ENCODE measurements around the gene MALAT1.
"Not testable (repeated sequence)": the region's sequence is repeated elsewhere in the genome, so short reads cannot be mapped to it uniquely, and the experiment has no call there.

MALAT1 gene

GRCh38 chr11:65505466-65506289 lies 6.8 kb downstream of the MALAT1 start:
- H3K36me3 ChIP-seq (ENCODE audit: control insufficient read depth, insufficient read depth, low read length): peaks cover 59% of the 10 kb centered on the region
- H3K4me3 ChIP-seq (ENCODE audit: insufficient read depth, low read depth, low read length): peak overlapping the region; percentile 88
- WGBS, 2 experiments: 84 to 91% methylated on average over 12 of the region's 12 CpGs
- peak overlapping the region; percentile 56 for H3K27ac ChIP-seq (ENCODE audit: insufficient read depth, low read depth, low read length, poor library complexity, severe bottlenecking)
- no peaks in the 10 kb centered on the region for H3K27me3 ChIP-seq (ENCODE audit: control insufficient read depth, insufficient read depth, low read length, poor library complexity, severe bottlenecking)
- no peaks in the 10 kb centered on the region for H3K9me3 ChIP-seq (ENCODE audit: control insufficient read depth, low read length)
- H3K4me1 ChIP-seq (ENCODE audit: control insufficient read depth, insufficient read depth, low read length): peaks cover 8% of the 10 kb centered on the region

DNA sequence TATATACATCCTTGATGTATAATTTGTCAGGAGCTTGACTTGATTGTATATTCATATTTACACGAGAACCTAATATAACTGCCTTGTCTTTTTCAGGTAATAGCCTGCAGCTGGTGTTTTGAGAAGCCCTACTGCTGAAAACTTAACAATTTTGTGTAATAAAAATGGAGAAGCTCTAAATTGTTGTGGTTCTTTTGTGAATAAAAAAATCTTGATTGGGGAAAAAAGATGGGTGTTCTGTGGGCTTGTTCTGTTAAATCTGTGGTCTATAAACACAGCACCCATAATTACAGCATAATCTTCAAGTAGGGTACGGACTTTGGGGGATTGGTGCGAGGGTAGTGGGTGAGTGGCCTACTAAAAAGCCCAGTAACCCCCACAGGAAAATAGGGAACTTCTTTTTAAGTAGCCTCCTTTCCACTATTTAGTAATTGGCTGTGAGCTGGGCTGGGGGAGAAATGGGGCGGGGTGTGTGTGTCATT lies 7.5 kb downstream of the MALAT1 start:
- 94 to 100% methylated on average over 2 to 4 of the region's 4 CpGs for WGBS, 2 experiments
- no peaks in the 10 kb centered on the region for H3K27me3 ChIP-seq (ENCODE audit: control insufficient read depth, insufficient read depth, low read length, poor library complexity, severe bottlenecking)
- peak overlapping the region; percentile 56 for H3K27ac ChIP-seq (ENCODE audit: insufficient read depth, low read depth, low read length, poor library complexity, severe bottlenecking)
- peak overlapping the region; percentile 88 for H3K4me3 ChIP-seq (ENCODE audit: insufficient read depth, low read depth, low read length)
- H3K9me3 ChIP-seq (ENCODE audit: control insufficient read depth, low read length): no peaks in the 10 kb centered on the region
- peaks cover 8% of the 10 kb centered on the region for H3K4me1 ChIP-seq (ENCODE audit: control insufficient read depth, insufficient read depth, low read length)
- H3K36me3 ChIP-seq (ENCODE audit: control insufficient read depth, insufficient read depth, low read length): peaks cover 54% of the 10 kb centered on the region

DNA sequence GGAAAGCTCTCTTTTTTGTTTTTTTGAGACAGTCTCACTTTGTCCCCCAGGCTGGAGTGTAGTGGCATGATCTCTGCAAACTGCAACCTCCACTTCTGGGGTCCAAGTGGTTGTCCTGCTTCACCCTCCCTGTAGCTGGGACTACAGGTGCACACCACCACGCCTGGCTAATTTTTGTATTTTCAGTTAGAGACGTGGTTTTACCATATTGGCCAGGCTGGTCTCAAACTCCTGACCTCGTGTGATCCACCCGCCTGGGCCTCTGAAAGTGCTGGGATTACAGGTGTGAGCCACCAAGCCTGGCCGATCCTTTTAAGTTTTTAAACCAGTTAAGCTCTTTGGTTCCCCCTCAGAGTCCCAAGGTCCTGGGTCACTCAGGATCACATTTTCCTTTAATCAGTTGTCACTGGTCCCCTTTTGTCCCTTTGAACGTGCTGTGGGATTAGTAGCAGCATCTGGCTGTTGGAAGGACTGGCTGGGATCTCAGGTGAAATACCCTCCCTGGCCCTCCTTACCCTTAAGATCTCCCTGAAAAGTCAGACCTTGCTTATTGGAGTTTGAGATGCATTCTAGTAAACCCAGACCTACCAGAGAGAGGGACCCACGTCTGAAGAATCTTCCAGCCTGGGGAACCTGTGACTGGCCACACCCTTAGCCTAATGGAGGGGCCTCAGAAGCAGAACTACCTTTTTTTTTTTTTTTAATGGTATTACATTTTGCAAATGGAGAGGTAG lies 8.1 kb downstream of the MALAT1 start:
- H3K27ac ChIP-seq (ENCODE audit: insufficient read depth, low read depth, low read length, poor library complexity, severe bottlenecking): peak overlapping the region; percentile 75
- peak overlapping the region; percentile 88 for H3K4me3 ChIP-seq (ENCODE audit: insufficient read depth, low read depth, low read length)
- H3K4me1 ChIP-seq (ENCODE audit: control insufficient read depth, insufficient read depth, low read length): peaks cover 8% of the 10 kb centered on the region
- H3K27me3 ChIP-seq (ENCODE audit: control insufficient read depth, insufficient read depth, low read length, poor library complexity, severe bottlenecking): no peaks in the 10 kb centered on the region
- no peaks in the 10 kb centered on the region for H3K9me3 ChIP-seq (ENCODE audit: control insufficient read depth, low read length)
- H3K36me3 ChIP-seq (ENCODE audit: control insufficient read depth, insufficient read depth, low read length): peaks cover 48% of the 10 kb centered on the region
- 51 to 52% methylated on average over 7 of the region's 7 CpGs for WGBS, 2 experiments

GRCh38 chr11:65512311-65512710 lies 13.5 kb downstream of the MALAT1 start:
- not testable (repeated sequence) for H3K4me1 ChIP-seq (ENCODE audit: control insufficient read depth, insufficient read depth, low read length); H3K27me3 ChIP-seq (ENCODE audit: control insufficient read depth, insufficient read depth, low read length, poor library complexity, severe bottlenecking); H3K27ac ChIP-seq (ENCODE audit: insufficient read depth, low read depth, low read length, poor library complexity, severe bottlenecking); H3K9me3 ChIP-seq (ENCODE audit: control insufficient read depth, low read length); H3K4me3 ChIP-seq (ENCODE audit: insufficient read depth, low read depth, low read length); H3K36me3 ChIP-seq (ENCODE audit: control insufficient read depth, insufficient read depth, low read length)
- WGBS, 2 experiments: 93 to 94% methylated on average over 3 of the region's 3 CpGs

DNA sequence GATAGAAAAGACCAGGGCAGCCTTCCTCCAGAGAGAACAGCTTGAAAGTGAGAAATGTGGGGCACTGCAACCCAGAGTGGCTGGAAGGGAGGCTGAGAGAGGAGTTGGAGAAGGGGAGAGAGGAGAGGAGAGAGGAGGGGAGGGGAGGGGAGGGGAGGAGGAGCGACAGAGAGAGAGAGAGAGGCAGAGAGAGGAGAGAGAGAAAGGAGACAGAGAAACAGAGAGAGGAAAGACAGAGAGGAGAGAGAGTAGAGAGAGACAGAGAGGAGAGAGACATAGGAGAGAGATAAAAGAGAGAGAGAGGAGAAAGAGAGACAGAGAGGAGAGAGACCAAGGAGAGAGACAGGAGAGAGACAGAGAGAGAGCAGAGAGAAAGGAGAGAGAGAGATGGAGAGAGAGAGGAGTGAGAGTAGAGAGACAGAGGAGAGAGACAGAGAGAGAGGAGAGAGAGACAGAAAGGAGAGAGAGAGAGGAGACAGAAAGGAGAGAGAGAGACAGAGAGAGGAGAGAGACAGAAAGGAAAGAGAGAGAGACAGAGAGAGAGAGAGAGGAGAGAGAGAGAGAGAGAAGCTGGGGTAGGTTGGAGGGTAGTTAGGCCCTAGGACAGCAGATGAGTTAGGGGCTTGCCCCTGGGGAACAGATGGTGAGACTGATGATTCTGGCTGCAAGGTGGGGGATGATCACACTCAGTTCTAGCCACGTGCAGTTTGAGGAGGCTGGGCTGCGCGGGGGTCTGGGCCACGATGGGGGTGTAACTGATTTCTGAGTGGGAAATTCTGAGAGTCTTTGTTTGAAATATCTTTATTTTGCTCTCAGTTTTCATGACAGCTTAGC lies 17.5 kb downstream of the MALAT1 start:
- H3K36me3 ChIP-seq (ENCODE audit: control insufficient read depth, insufficient read depth, low read length): no peaks in the 10 kb centered on the region
- no peaks in the 10 kb centered on the region for H3K27me3 ChIP-seq (ENCODE audit: control insufficient read depth, insufficient read depth, low read length, poor library complexity, severe bottlenecking)
- H3K4me1 ChIP-seq (ENCODE audit: control insufficient read depth, insufficient read depth, low read length): no peaks in the 10 kb centered on the region
- 73 to 78% methylated on average over 5 of the region's 5 CpGs for WGBS, 2 experiments
- no peak overlapping the region for H3K27ac ChIP-seq (ENCODE audit: insufficient read depth, low read depth, low read length, poor library complexity, severe bottlenecking)
- H3K9me3 ChIP-seq (ENCODE audit: control insufficient read depth, low read length): no peaks in the 10 kb centered on the region
- no peak overlapping the region for H3K4me3 ChIP-seq (ENCODE audit: insufficient read depth, low read depth, low read length)

GRCh38 chr11:65518941-65519549 lies 20.2 kb downstream of the MALAT1 start:
- H3K4me1 ChIP-seq (ENCODE audit: control insufficient read depth, insufficient read depth, low read length); H3K36me3 ChIP-seq (ENCODE audit: control insufficient read depth, insufficient read depth, low read length); H3K4me3 ChIP-seq (ENCODE audit: insufficient read depth, low read depth, low read length); H3K27ac ChIP-seq (ENCODE audit: insufficient read depth, low read depth, low read length, poor library complexity, severe bottlenecking); H3K9me3 ChIP-seq (ENCODE audit: control insufficient read depth, low read length); H3K27me3 ChIP-seq (ENCODE audit: control insufficient read depth, insufficient read depth, low read length, poor library complexity, severe bottlenecking): not testable (repeated sequence)
- WGBS, 2 experiments: 94% methylated on average over 8 of the region's 8 CpGs

DNA sequence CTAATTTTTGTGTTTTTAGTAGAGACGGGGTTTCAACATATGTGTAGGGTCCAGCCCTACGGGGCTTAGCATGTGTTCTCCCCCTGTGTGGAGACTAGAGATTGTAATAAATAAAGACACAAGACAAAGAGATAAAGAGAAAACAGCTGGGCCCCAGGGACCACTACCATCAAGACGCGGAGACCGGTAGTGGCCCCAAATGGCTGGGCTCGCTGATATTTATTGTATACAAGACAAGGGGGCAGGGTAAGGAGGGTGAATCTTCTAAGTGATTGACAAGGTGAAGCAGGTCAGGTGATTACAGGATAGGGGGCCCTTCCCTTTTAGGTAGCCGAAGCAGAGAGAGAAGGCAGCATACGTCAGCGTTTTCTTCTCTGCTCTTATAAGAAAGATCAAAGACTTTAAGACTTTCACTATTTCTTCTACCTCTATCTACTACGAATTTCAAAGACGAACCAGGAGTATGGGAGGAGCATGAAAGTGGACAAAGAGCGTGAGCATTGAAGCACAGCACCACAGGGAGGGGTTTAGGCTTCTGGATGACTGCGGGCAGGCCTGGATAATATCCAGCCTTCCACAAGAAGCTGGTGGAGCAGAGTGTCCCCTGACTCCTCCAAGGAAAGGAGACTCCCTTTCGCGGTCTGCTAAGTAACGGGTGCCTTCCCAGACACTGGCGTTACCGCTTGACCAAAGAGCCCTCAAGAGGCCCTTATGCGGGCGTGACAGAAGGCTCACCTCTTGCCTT lies 23.1 kb downstream of the MALAT1 start:
- not testable (repeated sequence) for H3K36me3 ChIP-seq (ENCODE audit: control insufficient read depth, insufficient read depth, low read length); H3K27me3 ChIP-seq (ENCODE audit: control insufficient read depth, insufficient read depth, low read length, poor library complexity, severe bottlenecking); H3K4me3 ChIP-seq (ENCODE audit: insufficient read depth, low read depth, low read length); H3K27ac ChIP-seq (ENCODE audit: insufficient read depth, low read depth, low read length, poor library complexity, severe bottlenecking); H3K9me3 ChIP-seq (ENCODE audit: control insufficient read depth, low read length)
- peaks cover 17% of the 10 kb centered on the region for H3K4me1 ChIP-seq (ENCODE audit: control insufficient read depth, insufficient read depth, low read length)
- 77 to 80% methylated on average over 18 to 20 of the region's 20 CpGs for WGBS, 2 experiments

- H3K4me1 ChIP-seq (ENCODE audit: control insufficient read depth, insufficient read depth, low read length): peaks cover 17% of the 10 kb centered on the region
- not testable (repeated sequence) for H3K9me3 ChIP-seq (ENCODE audit: control insufficient read depth, low read length); H3K27me3 ChIP-seq (ENCODE audit: control insufficient read depth, insufficient read depth, low read length, poor library complexity, severe bottlenecking); H3K27ac ChIP-seq (ENCODE audit: insufficient read depth, low read depth, low read length, poor library complexity, severe bottlenecking); H3K4me3 ChIP-seq (ENCODE audit: insufficient read depth, low read depth, low read length); H3K36me3 ChIP-seq (ENCODE audit: control insufficient read depth, insufficient read depth, low read length)
- WGBS, 2 experiments: 85 to 87% methylated on average over 18 of the region's 18 CpGs
Observed at GRCh38 chr11:65522718-65523630, 24.1 kb downstream of the MALAT1 start.

DNA sequence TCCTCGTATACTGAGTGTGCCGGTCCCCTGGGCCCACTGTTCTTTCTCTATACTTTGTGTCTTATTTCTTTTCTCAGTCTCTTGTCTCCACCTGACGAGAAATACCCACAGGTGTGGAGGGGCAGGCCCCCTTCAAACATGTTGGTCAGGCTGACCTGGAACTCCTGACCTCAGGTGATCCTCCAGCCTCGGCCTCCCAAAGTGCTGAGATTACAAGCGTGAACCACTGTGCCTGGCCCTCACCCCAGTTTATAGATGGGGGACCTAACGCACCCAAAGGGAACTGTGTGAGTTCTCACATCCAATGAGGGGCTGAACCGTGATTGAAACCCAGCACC lies 24.8 kb downstream of the MALAT1 start:
- not testable (repeated sequence) for H3K27ac ChIP-seq (ENCODE audit: insufficient read depth, low read depth, low read length, poor library complexity, severe bottlenecking); H3K27me3 ChIP-seq (ENCODE audit: control insufficient read depth, insufficient read depth, low read length, poor library complexity, severe bottlenecking); H3K36me3 ChIP-seq (ENCODE audit: control insufficient read depth, insufficient read depth, low read length); H3K9me3 ChIP-seq (ENCODE audit: control insufficient read depth, low read length); H3K4me3 ChIP-seq (ENCODE audit: insufficient read depth, low read depth, low read length)
- WGBS, 2 experiments: 93 to 94% methylated on average over 7 of the region's 7 CpGs
- H3K4me1 ChIP-seq (ENCODE audit: control insufficient read depth, insufficient read depth, low read length): peaks cover 17% of the 10 kb centered on the region

Measured in ectodermal cell (in vitro differentiated cells).